Epithelial cell of proximal tubule (primary cell): ENCODE data around the gene MRPS5. TPM values are rescaled to one million over a fixed set of nuclear protein-coding genes. Genes with fewer than 3 reads are reported as not detected.

ENCODE experiments used
- DNase-seq: peaks from one replicate; pipeline ENCODE4 v3.0.0-alpha.2; 2011; ENCODE audit warnings: low read depth
- H3K4me3 ChIP-seq: 2 replicates; pipeline ENCODE4 v1.5.1; 2011; ENCODE audit warnings: low read depth, mild to moderate bottlenecking, low read length
- total RNA-seq: library from RNA; depleted of rRNA; stranded (reverse); fragments of >200 nt; gene quantifications from 2 replicates; pipeline ENCODE4 v1.2.3, GENCODE V29; 2015
- TF ChIP-seq, protein P1 (sequence below): conservative IDR thresholded peaks from 2 replicates; pipeline ENCODE4 v1.5.1; 2012; ENCODE audit warnings: low read depth, mild to moderate bottlenecking, low read length

The MRPS5 gene
- total RNA-seq, 1 donor from 2014 or later: 67.7 TPM

DNA sequence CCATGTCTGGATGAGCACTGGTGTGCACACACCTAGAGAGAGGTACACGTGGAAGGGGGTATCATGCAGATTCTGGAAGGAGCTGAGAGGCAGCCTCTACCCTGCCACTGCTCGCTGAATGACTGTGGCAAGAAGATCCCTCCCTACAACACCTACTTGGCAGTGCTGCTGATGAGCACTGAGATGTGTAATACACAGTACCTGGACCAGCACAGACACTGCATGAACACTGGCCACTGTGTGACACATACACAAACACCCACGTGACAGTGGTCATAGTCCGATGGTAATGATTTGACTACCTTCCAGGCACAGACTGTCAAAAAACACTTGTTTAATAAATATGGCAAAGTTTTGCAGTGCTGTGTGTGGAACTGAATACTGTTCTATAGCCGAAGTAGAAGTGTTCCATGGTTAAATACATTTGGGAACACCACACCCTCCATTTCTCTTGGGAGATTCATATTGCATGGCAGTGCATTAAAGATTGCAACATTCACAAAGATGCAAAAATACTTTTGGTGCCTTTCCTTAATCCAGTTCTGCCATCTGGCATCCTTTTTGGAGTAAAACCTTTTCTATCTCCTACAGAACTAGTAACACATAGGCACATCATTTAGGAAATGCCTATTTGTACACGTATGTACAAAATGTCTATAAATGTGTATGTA, 29.6 kb downstream of the MRPS5 start:
- DNase-seq: no peak
- TF ChIP-seq, protein P1, sequence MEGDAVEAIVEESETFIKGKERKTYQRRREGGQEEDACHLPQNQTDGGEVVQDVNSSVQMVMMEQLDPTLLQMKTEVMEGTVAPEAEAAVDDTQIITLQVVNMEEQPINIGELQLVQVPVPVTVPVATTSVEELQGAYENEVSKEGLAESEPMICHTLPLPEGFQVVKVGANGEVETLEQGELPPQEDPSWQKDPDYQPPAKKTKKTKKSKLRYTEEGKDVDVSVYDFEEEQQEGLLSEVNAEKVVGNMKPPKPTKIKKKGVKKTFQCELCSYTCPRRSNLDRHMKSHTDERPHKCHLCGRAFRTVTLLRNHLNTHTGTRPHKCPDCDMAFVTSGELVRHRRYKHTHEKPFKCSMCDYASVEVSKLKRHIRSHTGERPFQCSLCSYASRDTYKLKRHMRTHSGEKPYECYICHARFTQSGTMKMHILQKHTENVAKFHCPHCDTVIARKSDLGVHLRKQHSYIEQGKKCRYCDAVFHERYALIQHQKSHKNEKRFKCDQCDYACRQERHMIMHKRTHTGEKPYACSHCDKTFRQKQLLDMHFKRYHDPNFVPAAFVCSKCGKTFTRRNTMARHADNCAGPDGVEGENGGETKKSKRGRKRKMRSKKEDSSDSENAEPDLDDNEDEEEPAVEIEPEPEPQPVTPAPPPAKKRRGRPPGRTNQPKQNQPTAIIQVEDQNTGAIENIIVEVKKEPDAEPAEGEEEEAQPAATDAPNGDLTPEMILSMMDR: no peak
- no peak overlapping the region for H3K4me3 ChIP-seq

DNA sequence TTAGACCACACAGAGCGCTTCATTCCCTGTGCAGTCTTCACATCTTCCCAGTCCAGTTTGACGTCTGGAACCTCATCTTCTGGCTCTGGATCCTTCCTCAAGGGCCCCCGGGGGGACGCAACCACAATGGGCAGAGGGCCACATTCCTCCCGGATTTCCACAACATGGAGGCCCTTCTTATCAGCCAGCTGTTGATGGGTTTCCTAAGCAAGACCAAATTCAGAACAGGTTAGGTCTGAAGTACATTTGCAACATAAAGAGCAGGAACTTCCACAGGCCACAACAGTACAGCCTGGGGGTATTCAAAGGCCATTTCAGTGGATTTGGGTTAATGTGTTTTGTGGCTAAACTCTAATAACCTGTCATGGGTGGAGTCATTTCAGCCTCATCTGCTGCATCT, 34.2 kb downstream of the MRPS5 start:
- DNase-seq: no peak
- TF ChIP-seq, protein P1: no peak
- H3K4me3 ChIP-seq: no peak overlapping the region

DNA sequence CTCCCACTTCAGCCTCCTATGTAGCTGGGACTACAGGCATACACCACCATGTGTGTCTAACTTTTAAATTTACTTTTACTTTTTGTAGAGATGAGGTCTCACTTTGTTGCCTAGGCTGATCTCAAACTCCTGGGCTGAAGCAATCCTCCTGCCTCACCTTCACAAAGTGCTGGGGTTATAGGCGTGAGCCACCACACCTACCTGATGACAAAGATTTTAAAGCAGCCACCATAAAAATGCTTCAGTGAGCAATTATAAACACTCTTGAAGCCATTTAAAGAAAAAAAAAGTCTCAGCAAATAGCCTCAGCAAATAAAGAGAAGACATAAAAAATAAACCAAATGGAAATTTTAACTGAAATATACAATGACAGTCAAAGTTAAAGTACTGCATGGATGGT, 35.6 kb downstream of the MRPS5 start:
- TF ChIP-seq, protein P1: no peak
- no peak overlapping the region for H3K4me3 ChIP-seq
- no peak for DNase-seq

DNA sequence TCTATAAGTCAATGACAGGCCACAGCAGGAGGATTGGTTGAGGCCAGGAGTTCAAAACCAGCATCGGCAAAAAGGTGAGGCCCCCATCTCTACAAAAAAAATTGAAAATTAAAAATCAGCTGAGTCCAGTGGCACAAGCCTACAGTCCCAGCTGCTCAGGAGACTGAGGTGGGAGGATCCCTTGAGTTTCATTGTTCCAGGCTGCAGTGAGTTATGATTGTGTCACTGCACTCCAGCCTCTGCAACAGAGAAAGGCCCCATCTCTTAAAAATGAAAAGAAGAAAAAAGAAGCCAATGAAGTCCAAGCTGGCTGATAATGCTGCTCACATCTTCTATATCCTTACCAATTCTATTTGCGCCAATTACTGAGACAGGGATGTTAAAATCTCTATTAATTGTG, 39.1 kb downstream of the MRPS5 start:
- TF ChIP-seq, protein P1: no peak
- no peak for DNase-seq

GRCh38 chr2:95079199-95079683, 42.4 kb downstream of the MRPS5 start:
- TF ChIP-seq, protein P1: no peak
- DNase-seq: no peak
- H3K4me3 ChIP-seq: no peak overlapping the region

More for the DNA sequence above, 39.1 kb downstream of the MRPS5 start:
- H3K4me3 ChIP-seq: no peak overlapping the region

- no peak overlapping the region for H3K4me3 ChIP-seq
- TF ChIP-seq, protein P1: no peak
- DNase-seq: no peak
These were observed 43.6 kb downstream of the MRPS5 start for GRCh38 chr2:95077861-95078603.
